NCI-H345 treated with DMSO at 0.1 percent for 48 hours (cell line): Measurements from ENCODE around the gene NIT2.
"Not testable (repeated sequence)": the region's sequence is repeated elsewhere in the genome, so short reads cannot be mapped to it uniquely, and the experiment has no call there.

Source experiments
- DNase-seq: peaks from one replicate; lab custom pipeline; 2025; ENCODE audit not compliant: unreplicated experiment; lab: John Stamatoyannopoulos, UW

NIT2 gene, protein sequence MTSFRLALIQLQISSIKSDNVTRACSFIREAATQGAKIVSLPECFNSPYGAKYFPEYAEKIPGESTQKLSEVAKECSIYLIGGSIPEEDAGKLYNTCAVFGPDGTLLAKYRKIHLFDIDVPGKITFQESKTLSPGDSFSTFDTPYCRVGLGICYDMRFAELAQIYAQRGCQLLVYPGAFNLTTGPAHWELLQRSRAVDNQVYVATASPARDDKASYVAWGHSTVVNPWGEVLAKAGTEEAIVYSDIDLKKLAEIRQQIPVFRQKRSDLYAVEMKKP

DNA sequence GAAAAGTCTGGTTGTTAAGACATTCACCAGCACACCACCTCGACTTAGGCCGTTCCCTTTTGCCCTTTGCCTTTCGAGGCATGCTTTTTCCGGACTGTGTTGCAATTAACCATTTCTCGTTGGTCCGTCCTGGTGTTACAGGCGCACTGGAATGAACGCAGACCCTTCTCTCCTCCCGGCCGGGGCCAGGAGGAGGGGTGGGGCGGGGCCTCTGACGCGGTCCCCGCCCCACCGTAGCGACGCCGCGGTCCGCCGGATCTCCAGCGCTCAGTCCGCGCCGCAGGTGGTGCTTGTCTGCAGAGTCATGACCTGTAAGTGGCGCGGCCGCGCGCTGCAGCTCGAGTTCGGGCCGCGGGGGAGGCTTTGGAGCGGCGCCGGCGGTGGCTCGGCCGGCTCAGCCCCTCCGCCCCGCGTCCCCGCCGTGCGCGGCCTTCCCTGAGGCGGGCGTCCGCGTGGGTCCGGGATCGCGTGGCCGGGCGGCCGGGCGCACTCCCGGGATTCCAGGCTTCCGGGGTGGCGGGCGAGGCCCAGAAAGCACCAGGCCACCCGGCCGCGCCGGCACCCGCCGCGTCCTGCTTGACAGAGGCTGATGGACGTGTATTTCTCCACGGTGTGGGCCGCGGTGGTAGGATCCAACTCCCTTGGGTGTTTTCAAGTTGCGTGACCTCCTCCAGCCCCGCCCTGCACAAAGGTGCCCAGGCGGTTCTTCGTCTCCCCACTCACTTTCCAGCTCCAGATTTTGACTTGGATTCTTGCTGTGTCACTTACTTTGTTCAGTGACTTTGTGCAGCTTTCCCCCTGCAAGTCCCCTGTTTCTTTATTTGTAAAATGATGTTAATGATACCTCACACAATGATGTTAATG is at the start of gene NIT2:
Gene NIT2, plus strand, starts transcription at position 270 of the 864 bp plus-strand sequence. Its CDS starts 35 bp downstream, at position 305.
- peak; percentile 9 for DNase-seq

DNA sequence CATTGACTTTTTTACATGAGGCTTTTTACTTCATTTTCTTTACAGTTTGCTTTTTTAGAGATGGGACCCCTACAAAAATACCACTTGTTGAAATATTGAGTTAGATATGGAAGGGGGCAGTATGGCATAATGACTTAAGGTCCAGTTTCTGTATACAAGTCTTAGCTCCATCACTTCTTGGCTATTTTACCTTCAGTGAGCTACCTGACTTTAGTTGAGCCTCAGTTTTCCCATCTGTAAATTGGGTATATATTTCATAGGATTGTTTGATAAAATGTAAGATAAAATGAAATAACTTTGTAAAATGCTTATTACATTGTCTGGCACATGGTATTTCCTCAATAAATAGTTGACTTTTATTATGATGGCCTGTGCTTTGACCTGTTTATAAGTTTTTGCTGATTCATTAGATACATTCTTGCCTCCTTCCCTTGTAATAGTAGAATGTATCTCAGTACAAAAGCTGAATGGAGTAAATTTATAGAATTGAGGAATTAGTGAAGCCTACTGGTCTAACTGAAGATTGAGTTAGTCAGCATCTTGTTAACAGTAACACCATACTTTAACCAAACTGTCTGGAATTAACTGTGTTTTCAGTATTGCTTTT is 46.2 kb upstream of the NIT2 start:
- no peak for DNase-seq

DNA sequence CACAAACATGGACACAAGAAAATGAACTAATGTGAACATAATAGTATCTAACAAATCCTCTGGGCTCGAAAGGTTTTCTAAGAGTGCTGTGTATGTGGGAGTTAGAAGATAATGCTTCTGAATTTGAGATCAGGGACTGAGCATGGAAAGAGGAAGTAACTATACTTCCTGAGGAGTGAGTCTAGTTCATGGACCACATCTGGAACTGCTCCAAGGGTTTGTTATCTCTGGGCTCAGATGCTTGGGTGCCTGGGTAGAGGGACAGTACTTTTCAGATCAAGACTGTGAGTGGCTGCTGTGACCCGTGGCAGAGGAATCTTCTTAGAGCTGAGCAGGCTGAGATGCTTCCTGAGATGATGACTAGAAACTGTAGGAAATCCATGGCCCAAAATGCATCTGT is 45.2 kb upstream of the NIT2 start:
- no peak for DNase-seq

DNA sequence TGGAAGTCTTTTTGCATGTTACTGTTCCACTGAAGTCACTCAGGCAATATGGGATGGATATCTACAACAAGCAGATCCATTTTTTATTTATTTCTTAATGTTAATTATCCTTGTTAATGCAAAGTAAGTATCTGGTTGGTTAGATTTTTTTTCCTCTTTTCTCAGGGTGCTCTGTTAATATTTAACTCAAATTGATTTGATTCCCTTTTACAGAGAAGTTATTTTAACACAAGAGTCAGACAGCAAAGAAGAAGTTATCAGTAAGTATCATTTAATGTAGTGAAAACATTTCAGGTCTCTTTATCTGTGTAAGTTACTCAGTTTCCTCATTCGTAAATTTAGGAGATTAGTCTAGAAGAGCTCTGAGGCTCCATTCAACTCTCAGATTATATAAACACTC is 39.5 kb upstream of the NIT2 start:
- no peak for DNase-seq

DNA sequence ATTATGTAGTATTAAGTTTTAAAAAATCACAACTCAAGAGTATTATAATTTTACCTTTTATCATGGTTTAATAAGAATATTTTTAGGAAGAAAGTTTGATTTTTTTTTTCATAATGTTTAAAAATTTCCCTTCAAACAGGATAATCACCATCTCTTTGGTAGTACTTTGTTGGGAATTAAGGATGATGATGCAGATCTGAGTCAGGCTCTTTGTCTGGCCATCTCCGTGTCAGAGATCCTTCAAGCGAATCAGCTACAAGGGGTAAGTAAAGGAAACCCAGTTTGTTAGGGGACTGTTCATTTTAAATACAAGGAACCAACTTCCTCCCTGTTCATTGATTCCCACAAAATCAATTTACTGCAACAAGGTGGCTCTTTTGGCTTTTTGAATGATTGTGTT is 36.8 kb upstream of the NIT2 start:
- no peak for DNase-seq

DNA sequence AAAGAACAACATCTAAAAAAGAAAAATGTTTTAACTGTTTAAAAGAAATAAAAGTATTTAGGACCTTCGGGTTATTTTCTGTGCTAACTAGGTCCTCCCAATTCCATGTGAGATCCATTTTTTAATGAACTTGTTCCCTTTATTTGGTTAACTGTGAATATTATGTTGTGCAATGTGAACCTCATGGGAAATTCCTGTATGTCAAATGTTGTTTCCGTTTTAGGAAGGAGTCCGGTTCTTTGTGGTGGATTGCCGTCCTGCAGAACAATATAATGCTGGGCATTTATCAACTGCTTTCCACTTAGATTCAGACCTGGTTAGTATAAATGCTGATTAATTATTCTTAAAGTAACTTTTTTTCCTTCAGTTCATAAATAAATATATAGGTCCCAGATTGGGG is 35.5 kb upstream of the NIT2 start:
- no peak for DNase-seq

DNA sequence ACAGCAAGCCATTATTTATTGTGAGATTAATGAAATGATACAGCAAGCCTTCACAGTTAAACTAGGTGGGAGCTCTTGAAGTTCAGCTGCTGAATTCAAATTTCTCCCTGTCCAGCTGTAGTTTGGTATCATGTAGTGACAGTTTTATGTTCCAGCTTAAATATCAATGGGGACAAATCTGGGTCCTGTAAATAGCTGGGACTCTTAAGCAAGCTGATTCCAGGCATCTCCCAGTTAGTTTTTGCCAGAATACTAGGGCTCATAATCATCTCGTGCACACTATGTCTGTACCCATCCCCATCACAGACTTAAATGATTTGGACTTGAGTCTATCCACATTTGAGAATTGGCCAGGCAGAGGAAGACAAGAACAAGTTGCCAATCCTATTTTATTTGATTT is 27.9 kb upstream of the NIT2 start:
- DNase-seq: no peak

DNA sequence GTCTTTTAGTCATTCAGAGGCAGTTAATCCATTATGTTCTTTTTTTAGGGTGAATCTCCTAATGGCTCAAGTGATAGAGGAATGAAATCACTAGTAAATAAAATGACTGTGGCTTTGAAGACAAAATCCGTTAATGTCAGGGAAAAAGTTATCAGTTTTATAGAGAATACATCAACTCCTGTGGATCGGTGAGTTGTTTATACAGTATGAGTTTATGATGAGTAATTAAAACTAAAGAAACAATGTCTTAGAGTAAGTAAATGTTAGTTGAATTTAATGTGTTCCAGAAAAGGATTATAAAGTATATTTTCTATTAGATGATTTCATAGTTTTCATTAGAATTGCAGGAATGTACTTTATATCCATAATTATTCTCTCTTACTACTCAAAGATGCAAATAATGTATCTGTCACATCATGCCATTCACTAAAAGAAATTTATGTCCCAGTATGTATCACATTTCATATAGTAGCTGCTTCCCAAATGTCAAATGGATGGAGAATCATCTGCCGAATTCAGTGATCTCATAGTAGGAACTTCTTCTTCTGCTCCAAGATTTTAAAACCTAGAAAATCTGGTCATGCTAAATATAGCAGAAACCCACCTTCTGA is 24.1 kb upstream of the NIT2 start:
- DNase-seq: no peak

DNA sequence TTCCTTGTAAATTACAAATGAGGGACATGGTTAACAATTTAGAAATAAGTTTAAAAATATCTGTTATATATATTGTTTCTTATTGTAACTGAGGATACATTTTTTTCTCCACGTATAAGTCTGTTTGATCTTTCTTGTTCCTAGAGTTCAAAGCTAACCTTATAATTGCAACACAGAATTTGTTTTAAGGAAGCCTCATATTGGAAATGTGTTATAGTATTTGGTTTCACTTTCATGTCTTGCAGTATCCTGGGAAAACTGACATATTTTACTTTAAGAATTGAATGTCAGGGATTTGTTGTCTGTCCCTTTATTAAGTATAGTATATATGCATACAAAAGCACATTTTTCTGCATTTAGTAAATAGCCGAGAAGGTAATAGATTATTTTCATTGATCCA is 23.5 kb upstream of the NIT2 start:
- DNase-seq: no peak

DNA sequence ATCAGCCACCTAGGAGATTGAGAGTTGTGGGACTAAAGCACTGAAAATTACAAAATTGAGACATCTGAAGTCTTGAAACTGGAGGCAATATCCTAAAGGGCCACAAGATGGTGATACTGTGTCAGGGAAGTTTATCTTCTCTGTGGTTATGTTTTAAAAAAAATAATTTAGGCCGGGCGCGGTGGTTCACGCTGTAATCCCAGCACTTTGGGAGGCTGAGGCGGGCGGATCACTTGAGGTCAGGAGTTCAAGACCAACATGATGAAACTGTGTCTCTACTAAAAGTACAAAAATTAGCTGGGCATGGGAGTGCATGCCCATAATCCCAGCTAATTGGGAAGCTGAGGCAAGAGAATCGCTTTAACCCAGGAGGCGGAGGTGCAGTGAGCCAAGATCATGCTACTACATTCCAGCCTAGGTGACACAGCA is 17.9 kb upstream of the NIT2 start:
- no peak for DNase-seq

DNA sequence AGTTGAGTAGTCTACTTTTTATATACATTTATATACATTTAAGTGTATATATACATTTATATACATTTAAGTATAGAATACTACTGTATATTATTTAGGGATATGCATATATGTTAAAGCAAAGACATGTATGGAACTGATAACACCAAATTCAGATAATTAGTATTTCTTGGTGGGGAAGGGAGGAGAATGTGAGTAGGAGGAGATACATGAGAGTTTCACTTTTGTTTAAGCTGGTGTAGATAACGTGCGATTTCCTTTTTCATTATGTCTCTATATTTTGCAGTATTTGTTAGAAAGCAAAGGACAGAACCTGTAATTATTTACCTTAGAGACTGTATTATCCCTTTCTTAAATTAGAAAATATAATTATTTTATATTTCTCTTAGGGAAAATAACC is 16.6 kb upstream of the NIT2 start:
- no peak for DNase-seq

DNA sequence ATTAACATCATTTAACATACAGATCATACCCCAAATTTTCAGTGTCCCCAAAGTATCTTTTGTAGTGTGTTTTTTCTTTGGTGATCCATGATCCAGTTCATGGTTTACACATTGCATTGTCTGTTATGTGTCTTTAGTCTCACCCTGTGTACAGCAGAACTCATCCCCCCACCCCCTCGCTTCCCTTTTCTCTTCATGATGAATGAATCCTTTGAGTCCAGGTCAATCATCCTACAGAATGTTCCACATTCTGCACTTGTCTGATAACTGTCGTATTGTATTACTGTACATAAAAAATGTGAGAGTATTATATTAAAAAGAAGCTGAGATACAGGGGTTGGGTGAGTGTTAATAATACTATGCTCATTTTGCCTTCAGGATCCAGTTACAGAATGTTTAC is 14.6 kb upstream of the NIT2 start:
- no peak for DNase-seq

DNA sequence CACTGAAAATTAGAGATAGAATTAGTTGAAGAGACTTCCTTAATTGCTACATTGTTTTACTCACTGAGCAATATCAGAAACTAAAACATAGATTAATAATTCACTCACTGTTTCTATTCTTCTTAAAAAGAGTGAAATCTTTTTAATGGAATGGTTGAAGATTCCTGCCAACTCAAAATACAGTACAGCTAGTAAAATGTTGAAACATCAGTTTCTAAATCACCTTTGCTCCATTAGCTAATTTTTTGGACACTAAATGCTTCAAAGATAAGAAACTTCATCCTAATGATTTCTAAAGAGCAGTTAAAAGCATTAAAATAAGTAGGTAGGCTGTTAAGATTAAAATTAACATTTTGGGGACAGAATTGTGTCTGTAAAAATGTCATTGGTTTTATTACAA is 10.5 kb upstream of the NIT2 start:
- DNase-seq: no peak

DNA sequence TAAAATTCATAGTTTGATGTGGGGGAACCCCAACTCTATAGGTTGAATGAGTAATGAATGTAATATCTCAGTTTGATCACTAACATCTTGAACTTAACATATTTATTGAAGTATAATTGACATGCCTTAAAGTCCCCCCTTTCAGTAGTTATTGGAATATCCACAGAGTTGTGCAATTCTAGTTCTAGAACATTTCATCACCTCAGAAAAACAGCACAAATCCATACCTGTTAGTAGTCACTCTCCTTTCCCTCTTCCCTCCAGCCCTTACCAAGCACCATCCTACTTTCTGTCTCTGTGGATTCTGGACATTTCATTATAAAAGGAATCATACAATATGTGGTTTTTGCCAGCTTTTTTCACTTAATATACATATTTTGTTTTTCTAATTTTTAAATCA is 8.7 kb upstream of the NIT2 start:
- no peak for DNase-seq

DNA sequence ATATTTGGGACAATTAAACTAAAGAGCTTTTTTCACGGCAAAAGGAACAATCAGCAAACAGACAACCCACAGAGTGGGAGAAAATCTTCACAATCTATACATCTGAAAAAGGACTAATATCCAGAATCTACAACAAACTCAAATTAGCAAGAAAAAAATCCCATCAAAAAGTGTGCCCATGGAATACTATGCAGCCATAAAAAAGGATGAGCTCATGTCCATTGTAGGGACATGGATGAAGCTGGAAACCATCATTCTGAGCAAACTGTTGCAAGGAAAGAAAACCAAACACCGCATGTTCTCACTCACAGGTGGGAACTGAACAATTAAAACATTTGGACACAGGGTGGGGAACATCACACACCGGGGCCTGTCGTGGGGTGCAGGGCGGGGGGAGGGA is 7.2 kb upstream of the NIT2 start:
- DNase-seq: not testable (repeated sequence)

DNA sequence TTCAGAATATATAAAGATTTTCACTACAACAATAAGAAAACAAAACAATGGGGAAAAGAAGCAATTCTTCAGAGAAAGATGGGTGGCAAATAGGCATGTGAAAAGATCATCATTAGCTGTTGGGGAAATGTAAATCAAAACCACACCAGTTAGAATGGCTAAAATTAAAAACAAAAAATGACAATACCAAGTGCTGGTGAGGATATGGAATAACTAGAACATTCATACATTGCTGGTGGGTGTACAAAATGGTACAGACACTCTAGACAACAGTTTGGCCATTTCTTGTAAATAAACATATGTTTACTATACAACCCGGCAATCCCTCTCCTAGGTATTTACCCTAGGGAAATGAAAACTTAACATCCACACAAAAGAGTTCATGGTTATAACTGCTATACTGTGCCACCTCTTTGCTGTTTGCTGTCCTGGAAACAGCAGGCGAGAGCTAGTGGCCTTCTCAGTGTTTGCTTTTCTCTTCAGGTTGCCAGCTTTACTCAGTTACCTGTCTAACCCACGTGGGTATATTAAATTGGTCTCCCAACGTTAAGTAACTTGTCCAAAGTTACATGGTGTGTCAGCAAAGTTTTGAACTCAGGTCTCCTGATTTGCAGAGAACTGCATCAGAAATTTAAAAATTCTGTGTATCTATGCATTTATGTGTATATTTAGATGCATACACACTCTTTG is 4.6 kb upstream of the NIT2 start:
- no peak for DNase-seq

DNA sequence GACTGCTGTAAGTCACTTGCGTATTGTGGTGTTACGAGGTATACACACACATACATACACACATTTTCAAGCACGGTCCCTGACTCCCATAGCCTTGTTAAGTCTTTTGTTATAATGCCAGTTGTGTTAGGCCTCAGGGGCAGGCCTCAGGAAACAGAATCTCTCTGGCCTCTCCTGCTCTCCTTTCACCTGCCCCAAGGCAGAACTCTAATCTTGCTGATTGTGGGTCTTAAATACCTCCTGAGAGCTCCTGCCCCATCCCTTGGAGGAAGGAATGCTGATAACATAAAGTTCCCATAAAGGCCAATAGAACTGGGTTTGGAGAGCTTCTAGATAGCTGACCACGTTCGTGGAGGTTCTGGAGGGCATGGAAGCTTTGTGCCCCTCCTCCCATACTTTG is 3.9 kb upstream of the NIT2 start:
- DNase-seq: no peak

DNA sequence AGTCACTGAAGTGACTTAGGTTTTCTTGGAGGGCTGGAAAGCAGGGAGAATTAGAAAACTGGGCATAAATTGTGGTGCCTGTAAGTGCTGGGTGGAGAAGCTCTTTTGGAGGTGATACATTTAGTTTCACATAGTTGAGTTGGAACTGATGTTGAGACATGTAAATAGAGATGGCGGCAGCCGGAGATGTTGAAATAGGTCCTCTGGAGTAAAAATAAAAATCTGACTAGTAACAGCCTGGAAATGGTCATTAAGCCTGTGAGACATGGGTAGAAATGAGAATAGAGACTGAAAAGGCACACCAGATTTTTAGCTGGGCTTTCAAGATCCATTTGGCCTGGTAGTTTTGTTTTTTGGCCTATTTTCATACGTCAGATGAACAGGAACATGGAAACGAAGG is 2.9 kb upstream of the NIT2 start:
- DNase-seq: no peak

DNA sequence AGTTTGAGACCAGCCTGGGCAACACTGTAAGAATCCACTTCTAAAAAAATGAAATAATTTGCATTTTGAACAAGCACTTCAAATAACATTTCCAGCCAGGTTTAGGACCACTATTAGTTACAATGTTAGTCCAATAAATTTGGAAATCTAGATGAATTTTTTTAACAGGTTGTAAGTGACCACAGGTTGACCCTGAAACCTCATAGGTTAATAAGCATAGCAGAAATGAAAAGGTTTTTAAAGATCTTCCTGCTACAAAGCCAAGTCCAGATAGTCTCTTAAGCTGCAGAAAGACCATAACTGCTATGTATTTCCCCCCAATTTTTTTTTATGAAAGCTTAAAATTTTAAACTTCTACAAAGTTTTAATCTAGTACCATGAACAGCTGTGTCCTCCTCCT is 1.5 kb upstream of the NIT2 start:
- no peak for DNase-seq

DNA sequence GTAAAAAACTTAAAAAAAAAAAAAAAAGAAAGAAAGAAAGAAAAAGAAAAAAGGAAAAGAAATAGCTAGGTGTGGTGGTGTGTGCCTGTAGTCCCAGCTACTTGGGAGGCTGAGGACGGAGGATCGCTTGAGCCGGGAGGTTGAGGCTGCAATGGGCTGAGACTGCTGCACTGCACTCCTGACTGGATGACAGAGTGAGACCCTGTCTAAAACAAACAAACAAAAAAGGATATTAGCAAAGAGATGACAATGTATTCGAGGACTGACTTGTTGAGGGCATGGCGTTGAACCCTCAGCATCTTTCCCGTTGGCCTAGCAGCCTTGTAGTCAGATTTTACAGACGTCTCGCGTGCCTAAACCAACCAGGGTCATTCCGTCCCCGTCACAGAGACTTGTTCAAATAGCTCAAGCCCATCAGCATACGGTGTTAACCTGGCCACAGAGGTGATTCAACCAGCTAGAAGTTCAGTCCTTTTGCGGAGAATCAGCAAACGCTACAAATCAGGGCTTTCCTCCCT is 528 bp upstream of the NIT2 start:
- DNase-seq: no peak

DNA sequence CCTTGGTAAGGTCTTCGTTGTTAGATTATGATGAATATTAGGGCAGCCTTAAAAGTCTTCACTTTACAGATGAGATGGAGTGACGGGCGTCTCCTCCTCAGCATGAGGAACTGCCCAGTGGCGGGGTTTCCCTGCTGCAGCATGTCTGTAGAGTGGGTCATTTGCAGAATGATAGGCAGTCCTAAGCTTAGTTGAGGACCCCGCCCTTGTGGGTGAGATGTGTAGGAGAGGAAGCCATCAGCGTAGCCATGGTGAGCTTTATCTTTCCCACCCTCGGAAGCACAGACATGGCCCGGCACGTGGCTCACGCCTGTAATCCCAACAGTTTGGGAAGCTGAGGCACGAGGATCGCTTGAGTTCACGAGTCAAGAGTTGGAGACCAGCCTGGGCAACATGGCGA is 877 bp downstream of the NIT2 start:
- DNase-seq: no peak
